ENCODE measurements around the gene ZNF445. TPM values are rescaled to one million over a fixed set of nuclear protein-coding genes. Genes with fewer than 3 reads are reported as not detected.

ZNF445 gene
- total RNA-seq, 1 donor from 2014 or later: 46.1 TPM

GRCh38 chr3:44444437-44444836 is 33.0 kb downstream of the ZNF445 start:
- no peaks in the 10 kb centered on the region for H3K9me3 Mint-ChIP-seq
- H3K27me3 Mint-ChIP-seq (ENCODE audit: low read depth): no peaks in the 10 kb centered on the region
- TF ChIP-seq, protein P1, sequence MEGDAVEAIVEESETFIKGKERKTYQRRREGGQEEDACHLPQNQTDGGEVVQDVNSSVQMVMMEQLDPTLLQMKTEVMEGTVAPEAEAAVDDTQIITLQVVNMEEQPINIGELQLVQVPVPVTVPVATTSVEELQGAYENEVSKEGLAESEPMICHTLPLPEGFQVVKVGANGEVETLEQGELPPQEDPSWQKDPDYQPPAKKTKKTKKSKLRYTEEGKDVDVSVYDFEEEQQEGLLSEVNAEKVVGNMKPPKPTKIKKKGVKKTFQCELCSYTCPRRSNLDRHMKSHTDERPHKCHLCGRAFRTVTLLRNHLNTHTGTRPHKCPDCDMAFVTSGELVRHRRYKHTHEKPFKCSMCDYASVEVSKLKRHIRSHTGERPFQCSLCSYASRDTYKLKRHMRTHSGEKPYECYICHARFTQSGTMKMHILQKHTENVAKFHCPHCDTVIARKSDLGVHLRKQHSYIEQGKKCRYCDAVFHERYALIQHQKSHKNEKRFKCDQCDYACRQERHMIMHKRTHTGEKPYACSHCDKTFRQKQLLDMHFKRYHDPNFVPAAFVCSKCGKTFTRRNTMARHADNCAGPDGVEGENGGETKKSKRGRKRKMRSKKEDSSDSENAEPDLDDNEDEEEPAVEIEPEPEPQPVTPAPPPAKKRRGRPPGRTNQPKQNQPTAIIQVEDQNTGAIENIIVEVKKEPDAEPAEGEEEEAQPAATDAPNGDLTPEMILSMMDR (conservative IDR thresholded peaks at IDR 0.05): no peak
- peaks cover 62% of the 10 kb centered on the region for H3K36me3 Mint-ChIP-seq (ENCODE audit: low read depth)
- H3K4me3 Mint-ChIP-seq: no peak overlapping the region
- DNase-seq (ENCODE audit: low read depth, low spot score): no peak
- no peak overlapping the region for H3K27ac Mint-ChIP-seq (ENCODE audit: unreplicated experiment)
- no peaks in the 10 kb centered on the region for H3K4me1 Mint-ChIP-seq

- DNase-seq (ENCODE audit: low read depth, low spot score): no peak
- H3K27ac Mint-ChIP-seq (ENCODE audit: unreplicated experiment): no peak overlapping the region
- H3K27me3 Mint-ChIP-seq (ENCODE audit: low read depth): no peaks in the 10 kb centered on the region
- H3K9me3 Mint-ChIP-seq: no peaks in the 10 kb centered on the region
- H3K4me3 Mint-ChIP-seq: no peak overlapping the region
- TF ChIP-seq, protein P1 (conservative IDR thresholded peaks at IDR 0.05): no peak
- peaks cover 51% of the 10 kb centered on the region for H3K36me3 Mint-ChIP-seq (ENCODE audit: low read depth)
- no peaks in the 10 kb centered on the region for H3K4me1 Mint-ChIP-seq
Measured at GRCh38 chr3:44442596-44443309, 34.7 kb downstream of the ZNF445 start.

GRCh38 chr3:44439499-44440295 is 37.8 kb downstream of the ZNF445 start:
- H3K27ac Mint-ChIP-seq (ENCODE audit: unreplicated experiment): no peak overlapping the region
- H3K27me3 Mint-ChIP-seq (ENCODE audit: low read depth): no peaks in the 10 kb centered on the region
- peaks cover 41% of the 10 kb centered on the region for H3K36me3 Mint-ChIP-seq (ENCODE audit: low read depth)
- H3K4me3 Mint-ChIP-seq: no peak overlapping the region
- TF ChIP-seq, protein P1 (conservative IDR thresholded peaks at IDR 0.05): no peak
- no peak for DNase-seq (ENCODE audit: low read depth, low spot score)
- H3K9me3 Mint-ChIP-seq: peaks cover 3% of the 10 kb centered on the region
- no peaks in the 10 kb centered on the region for H3K4me1 Mint-ChIP-seq

- no peak for DNase-seq (ENCODE audit: low read depth, low spot score)
- Mint-ChIP-seq H3K36me3 (ENCODE audit: low read depth) (peaks cover 33% of the 10 kb centered on the region), H3K27me3 (ENCODE audit: low read depth) (no peaks in the 10 kb centered on the region), H3K4me3 (no peak overlapping the region), H3K9me3 (peaks cover 3% of the 10 kb centered on the region), H3K4me1 (no peaks in the 10 kb centered on the region), H3K27ac (ENCODE audit: unreplicated experiment) (no peak overlapping the region)
- TF ChIP-seq, protein P1 (conservative IDR thresholded peaks at IDR 0.05): no peak
Measured at GRCh38 chr3:44437800-44438199, 39.7 kb downstream of the ZNF445 start.

DNA sequence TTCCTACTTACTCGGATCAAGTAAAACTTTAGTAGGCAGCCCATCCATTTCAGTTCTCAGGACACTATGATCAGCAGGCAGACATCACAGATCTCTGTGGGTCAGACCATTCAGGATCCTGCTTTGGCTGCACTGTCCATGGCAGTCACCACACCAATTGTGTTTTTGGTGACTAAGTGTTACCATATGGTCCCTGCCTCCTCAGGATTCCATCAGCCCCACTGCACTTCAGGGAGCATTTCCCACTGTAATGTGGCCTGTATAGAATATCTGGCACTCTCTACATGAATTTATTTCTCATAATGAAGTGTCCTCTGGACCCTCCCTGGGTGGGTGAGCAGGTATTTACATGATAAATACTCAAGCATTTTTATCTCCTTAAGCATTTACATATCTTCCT is 41.3 kb downstream of the ZNF445 start:
- Mint-ChIP-seq H3K4me1 (no peaks in the 10 kb centered on the region), H3K9me3 (peaks cover 3% of the 10 kb centered on the region), H3K4me3 (no peak overlapping the region), H3K27ac (ENCODE audit: unreplicated experiment) (no peak overlapping the region), H3K27me3 (ENCODE audit: low read depth) (no peaks in the 10 kb centered on the region), H3K36me3 (ENCODE audit: low read depth) (peaks cover 31% of the 10 kb centered on the region)
- TF ChIP-seq, protein P1 (conservative IDR thresholded peaks at IDR 0.05): no peak
- DNase-seq (ENCODE audit: low read depth, low spot score): no peak
